ENCODE results near the gene YIF1A.
"Not testable (repeated sequence)": the region's sequence is repeated elsewhere in the genome, so short reads cannot be mapped to it uniquely, and the experiment has no call there.

YIF1A gene

DNA sequence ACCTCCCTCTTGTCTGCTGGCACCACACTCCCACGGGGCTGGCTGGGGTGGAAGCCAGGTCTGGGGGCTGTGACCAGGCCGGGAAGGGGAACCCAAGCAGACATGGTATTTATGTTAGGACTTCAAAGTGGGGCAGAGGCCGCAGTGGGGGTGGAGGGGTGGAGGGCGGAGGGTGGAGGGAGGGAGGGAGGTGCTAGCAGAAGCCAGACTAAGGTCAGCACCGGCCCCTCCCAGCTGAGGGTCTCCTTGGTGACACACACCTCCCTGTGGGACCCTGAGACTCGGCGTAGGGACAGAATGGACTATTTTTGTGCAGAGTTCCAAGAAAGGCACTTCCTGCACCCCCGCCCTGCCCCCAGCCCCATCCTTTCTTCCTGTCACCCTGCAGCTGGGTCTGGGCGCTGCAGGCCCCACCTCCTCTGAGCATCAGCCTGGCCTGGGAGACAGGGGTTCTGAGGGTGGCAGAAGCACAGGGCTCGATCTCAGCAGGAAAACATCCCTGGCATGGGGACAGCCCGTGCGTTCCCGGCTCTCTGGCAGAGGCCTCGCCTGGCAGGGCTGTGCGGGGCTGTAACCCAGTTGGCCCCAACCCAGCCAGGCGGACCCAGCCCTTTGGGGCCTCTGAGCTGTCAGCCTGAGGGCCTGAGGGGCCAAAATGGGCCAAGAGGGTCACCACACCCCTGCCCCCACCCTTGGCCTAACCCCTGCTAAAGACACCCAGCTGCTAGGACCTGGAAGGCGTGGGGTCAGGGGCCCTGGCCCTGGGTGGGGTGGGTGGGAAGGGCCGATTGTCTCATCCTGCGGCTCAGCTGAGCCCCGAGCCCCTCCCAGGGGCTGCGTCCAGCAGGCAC lies 37.5 kb upstream of the YIF1A start:
- no peak for DNase-seq (ENCODE audit: low read depth in 1 of 2, low spot score in 1 of 2)

GRCh38 chr11:66325263-66325671 lies 36.3 kb upstream of the YIF1A start:
- no peak for DNase-seq (ENCODE audit: low read depth in 1 of 2, low spot score in 1 of 2)

- no peak for DNase-seq (ENCODE audit: low read depth in 1 of 2, low spot score in 1 of 2)
Measured at GRCh38 chr11:66324664-66325063, 35.7 kb upstream of the YIF1A start.

DNA sequence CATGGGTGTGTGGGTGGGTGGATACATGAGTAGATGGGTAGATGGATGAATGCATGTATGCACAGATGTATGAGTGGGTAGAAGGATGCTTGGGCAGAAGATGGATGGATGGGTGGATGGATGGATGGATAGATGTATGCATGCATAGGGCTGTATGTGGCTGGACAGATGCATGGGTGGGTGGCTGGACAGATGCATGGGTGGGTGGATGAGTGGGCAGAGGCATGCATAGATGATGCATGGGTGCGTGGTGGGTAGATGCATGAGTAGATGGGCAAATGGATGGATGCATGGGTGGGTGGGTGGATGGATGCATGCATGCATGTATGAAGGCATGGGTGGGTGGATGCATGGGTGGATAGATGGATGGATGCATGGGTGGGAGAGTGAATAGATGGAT lies 34.7 kb upstream of the YIF1A start:
- no peak for DNase-seq (ENCODE audit: low read depth in 1 of 2, low spot score in 1 of 2)

DNA sequence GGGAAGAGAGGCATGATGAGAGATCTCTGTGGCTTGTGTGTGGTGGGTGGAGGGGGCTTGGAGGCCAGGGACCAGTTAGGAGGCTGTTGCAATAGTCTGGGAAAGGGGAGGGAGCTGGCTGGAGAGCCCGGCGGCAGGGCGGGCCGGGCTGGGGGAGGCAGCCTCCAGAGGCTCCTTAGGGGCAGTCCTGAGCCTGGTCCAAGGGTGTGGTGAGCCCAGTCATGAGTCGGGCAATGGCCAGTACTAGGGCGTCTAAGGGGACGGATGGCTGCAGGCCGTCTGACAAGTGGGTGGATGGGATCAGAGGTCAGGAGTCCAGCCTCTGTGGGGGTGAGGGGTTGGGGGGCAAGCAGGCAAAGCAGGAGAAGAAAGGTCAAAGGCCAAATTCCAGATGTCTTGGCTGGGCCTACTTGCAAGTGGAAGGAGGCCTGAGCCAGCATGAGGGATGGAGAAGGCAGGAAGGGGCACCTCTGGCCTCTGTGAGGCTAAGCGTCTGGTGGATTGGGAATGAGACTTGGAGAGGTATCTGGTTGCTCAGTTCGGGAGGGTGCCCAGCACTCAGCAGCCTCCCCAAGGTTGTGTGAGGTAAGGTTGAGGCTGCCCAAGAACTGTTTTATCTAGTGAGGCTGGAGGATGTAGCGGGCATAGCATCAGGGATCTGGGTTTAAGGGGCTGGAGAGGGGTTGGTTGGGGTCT lies 33.9 kb upstream of the YIF1A start:
- no peak for DNase-seq (ENCODE audit: low read depth in 1 of 2, low spot score in 1 of 2)

DNA sequence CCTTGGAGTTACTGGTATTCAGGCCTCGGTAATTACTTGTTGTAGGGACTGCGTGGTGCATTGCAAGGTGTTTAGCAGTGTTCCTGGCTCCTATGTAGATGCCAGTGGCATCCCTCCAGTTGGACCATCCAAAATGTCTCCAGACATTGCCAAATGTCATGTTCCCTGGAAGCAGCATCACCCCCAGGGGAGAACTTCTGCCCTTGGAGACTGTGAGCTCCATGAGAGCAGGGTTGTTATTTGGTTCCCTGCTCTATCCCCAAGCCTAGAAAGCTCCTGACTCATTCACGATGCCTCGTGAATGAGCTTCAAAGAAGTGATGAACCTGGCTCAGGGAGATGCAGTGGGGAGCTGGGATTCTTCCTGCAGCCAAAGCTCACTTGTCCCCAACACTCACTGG lies 32.7 kb upstream of the YIF1A start:
- no peak for DNase-seq (ENCODE audit: low read depth in 1 of 2, low spot score in 1 of 2)

- not testable (repeated sequence) for DNase-seq (ENCODE audit: low read depth in 1 of 2, low spot score in 1 of 2)
Measured at GRCh38 chr11:66320748-66321147, 31.8 kb upstream of the YIF1A start.

DNA sequence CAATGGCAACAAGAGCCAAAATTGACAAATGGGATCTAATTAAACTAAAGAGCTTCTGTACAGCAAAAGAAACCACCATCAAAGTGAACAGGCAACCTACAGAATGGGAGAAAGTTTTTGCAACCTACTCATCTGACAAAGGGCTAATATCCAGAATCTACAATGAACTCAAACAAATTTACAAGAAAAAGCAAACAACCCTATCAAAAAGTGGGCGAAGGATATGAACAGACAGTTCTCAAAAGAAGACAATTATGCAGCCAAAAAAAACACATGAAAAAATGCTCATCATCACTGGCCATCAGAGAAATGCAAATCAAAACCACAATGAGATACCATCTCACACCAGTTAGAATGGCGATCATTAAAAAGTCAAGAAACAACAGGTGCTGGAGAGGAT lies 31.3 kb upstream of the YIF1A start:
- not testable (repeated sequence) for DNase-seq (ENCODE audit: low read depth in 1 of 2, low spot score in 1 of 2)

DNA sequence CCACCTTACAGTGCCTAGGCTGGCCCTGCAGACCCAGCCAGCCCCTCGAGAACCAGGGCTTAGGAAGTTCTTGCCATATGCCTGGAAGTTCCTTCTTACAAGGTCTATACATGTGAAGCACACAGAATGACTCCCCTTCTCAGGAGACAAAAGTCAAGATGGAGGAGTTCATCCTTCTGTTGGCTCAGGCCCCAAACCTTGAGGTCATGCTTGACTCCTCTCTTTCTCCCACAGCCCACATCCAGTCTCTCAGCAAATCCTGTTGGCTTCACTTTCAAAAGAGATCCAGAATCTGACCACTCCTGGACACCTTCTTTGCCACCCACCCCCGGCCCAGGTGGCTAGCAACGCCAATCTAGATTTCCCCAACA lies 29.6 kb upstream of the YIF1A start:
- DNase-seq (ENCODE audit: low read depth in 1 of 2, low spot score in 1 of 2): no peak

- no peak for DNase-seq (ENCODE audit: low read depth in 1 of 2, low spot score in 1 of 2)
Measured at GRCh38 chr11:66317723-66318599, 29.0 kb upstream of the YIF1A start.

GRCh38 chr11:66317322-66317722 lies 28.4 kb upstream of the YIF1A start:
- no peak for DNase-seq (ENCODE audit: low read depth in 1 of 2, low spot score in 1 of 2)

- DNase-seq (ENCODE audit: low read depth in 1 of 2, low spot score in 1 of 2): no peak
Measured at GRCh38 chr11:66316849-66317251, 27.9 kb upstream of the YIF1A start, which contains the start of gene CD248. CD248 (minus strand) TSS chr11:66317044; CDS start chr11:66317027, 17 bp downstream.

- DNase-seq (ENCODE audit: low read depth in 1 of 2, low spot score in 1 of 2): no peak
Measured at GRCh38 chr11:66315921-66316811, 27.2 kb upstream of the YIF1A start.

DNA sequence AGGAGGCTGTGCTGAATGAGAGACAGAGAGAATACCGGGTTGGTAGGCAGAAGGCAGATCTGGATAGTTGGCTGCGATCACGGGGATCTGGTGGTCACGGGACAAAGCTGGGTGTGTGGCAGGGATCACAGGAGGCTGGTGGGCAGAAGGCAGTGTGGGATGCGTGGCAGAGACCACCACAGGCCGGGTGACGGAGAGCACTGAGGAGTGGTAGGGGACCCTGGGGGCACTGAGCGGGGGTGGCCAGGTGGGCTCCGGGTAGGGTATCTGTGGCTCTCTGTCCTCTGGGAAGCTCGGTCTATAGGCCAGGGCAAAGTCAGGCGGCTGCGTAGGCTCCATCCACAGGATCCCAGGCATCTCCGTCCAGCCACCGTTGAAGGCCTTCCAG lies 26.5 kb upstream of the YIF1A start:
- DNase-seq (ENCODE audit: low read depth in 1 of 2, low spot score in 1 of 2): no peak

DNA sequence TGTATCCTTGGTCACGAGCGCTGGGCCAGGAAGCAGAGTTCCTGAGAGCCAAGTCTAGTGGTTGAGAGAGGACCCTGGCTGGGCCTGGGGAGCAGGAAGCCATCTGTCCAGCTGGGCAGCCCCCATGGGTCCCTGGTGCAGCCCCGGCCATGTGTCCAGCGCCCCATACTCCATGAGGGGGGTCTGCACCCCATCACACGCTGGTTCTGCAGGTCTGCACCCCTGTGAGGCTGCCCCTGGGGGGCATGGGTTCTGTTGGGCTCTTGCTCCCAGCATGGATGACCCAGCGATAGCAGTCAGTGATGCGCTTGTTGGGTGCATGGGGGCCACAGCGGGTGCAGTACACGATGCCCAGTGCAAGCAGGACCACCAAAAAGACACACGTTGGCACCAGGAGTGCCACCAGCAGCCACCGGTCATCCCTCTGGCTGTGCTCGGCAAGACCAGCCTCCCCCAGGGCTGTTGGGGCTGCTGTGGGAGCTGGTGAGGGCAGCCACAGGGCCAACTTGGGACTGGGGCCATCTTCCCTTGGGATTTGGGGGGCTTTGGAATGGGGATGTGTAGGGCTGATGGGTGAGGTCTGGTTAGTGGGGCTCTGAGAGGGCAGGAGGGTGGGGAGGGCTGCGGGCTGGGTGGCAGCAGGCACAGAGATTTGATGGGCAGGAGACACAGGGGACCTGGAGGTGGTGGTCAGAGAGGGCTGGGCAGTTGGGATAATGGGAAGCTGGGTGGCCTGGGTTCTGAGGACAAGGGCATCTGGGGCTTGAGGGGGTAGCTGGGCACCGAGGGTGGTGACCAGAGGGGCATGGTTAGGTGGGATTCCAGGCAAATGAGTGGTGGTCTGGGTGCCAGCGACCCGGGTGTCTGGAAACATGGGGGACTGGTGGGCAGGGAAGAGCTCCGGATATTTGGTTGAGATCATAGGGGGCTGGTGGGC lies 25.9 kb upstream of the YIF1A start:
- DNase-seq (ENCODE audit: low read depth in 1 of 2, low spot score in 1 of 2): no peak

- DNase-seq (ENCODE audit: low read depth in 1 of 2, low spot score in 1 of 2): no peak
Measured at GRCh38 chr11:66314186-66314501, 25.2 kb upstream of the YIF1A start.

DNA sequence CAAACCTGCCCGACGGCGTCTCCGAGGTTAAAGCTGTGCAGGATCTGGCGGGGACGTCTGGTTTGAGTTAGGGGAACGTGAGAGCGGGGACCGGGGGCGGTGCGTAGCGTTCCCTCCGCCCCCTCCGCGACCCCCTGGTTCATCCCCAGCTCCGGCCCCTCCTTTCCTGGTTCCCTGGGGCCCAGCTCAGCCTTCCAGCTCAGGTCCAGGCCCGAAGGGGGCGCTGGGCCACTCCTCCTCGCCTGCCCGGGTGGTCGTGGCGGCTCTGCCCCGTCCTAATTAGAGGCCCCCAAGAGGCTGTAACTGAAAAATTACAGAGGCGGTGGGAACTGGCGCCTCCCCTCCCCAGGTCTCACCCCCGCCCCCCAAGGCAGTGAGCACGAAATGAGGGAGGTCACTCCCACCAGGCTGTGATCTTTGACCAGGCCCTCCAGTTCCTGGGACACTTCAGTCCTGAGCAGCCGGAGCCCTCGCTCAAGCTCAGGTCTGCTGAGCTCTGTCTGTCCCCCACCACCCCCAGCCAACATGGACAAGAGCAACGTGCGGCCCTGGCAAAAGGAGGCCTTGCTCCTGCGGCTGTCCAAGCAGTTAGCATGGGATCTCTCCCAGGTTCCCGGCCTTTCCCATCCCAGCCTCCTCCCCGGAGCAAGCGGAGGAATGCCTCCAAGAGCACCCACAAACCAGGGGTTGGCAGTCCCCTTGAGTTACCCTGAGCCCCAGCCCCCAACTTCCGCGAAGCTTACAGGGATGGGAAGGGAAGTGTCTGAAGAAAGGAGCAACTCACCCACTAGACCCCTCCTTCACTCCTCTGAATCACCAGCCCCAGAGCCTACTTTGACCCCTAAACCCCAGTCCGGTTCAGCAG lies 24.6 kb upstream of the YIF1A start:
- no peak for DNase-seq (ENCODE audit: low read depth in 1 of 2, low spot score in 1 of 2)

- DNase-seq (ENCODE audit: low read depth in 1 of 2, low spot score in 1 of 2): peak; percentile 96 to 97
Measured at GRCh38 chr11:66312549-66313320, 23.8 kb upstream of the YIF1A start.
